Panc1 (cell line): ENCODE data around the gene MTM1. TPM values are rescaled to one million over a fixed set of nuclear protein-coding genes. Genes with fewer than 3 reads are reported as not detected.
A peak's percentile ranks its signal among the peaks of the same experiment; 100 is the strongest.

Source experiments
- ATAC-seq: fragments of 200-7000 bp; cut with Tn5 transposase; 2 replicates; pipeline ENCODE4 v1.9.1; 2020; ENCODE audit warnings: mild to moderate bottlenecking, moderate library complexity
- BruUV-seq: library from RNA; stranded (reverse); fragments of 400-500 nt; replicated peaks from 2 replicates; lab custom pipeline; 2021; lab: Mats Ljungman, UMichigan
- CTCF ChIA-PET: fragments of 300-600 bp; sonication (Branson Sonifier 250); formaldehyde crosslinking; loops from one replicate; lab custom pipeline; 2022; ENCODE audit warnings: antibody characterized with exemption; lab: Charles Lee
- POLR2A ChIA-PET: fragments of 300-600 bp; sonication (Branson Sonifier 250); formaldehyde crosslinking; loops from one replicate; lab custom pipeline; 2022; ENCODE audit warnings: antibody characterized with exemption; lab: Charles Lee
- DNase-seq: peaks from one replicate; pipeline ENCODE4 v3.0.0-alpha.2; 2010; ENCODE audit warnings: low read depth, low spot score
- H3K27ac ChIP-seq: 2 replicates; pipeline ENCODE4 v1.5.1; 2011; ENCODE audit warnings: mild to moderate bottlenecking, low read length, inconsistent platforms
- H3K27me3 ChIP-seq: fragments of 200-500 bp; sonication (Bioruptor generic); 2 replicates; pipeline ENCODE4 v1.6.0; 2014; ENCODE audit warnings: low read length, inconsistent platforms; ENCODE audit not compliant: control insufficient read depth, insufficient read depth
- H3K36me3 ChIP-seq: fragments of 200-500 bp; sonication (Bioruptor generic); 2 replicates; pipeline ENCODE4 v1.5.1; 2014; ENCODE audit warnings: inconsistent platforms, mild to moderate bottlenecking, low read length, moderate library complexity; ENCODE audit not compliant: control insufficient read depth, insufficient read depth
- H3K4me1 ChIP-seq: 2 replicates; pipeline ENCODE4 v1.5.1; 2011; ENCODE audit warnings: inconsistent platforms, mild to moderate bottlenecking, low read length, moderate library complexity; ENCODE audit not compliant: control insufficient read depth, insufficient read depth
- H3K4me3 ChIP-seq, 2 experiments: 2 replicates each; pipeline ENCODE4 v1.5.1; 2011 to 2012; ENCODE audit warnings: low read depth in 2 of 2, low read length in 2 of 2, mild to moderate bottlenecking in 2 of 2, inconsistent platforms in 1 of 2, moderate library complexity in 1 of 2
- H3K9me3 ChIP-seq: fragments of 200-500 bp; sonication (Bioruptor generic); 2 replicates; pipeline ENCODE4 v1.5.1; 2014; ENCODE audit warnings: low read depth, mild to moderate bottlenecking, inconsistent platforms, low read length, moderate library complexity; ENCODE audit not compliant: control insufficient read depth, insufficient read depth
- CTCF ChIP-seq: fragments of 450-650 bp; IDR thresholded peaks from 2 replicates; pipeline ENCODE4 v1.5.1; 2017; ENCODE audit warnings: mild to moderate bottlenecking
- POLR2AphosphoS5 ChIP-seq: IDR thresholded peaks from 2 replicates; pipeline ENCODE4 v1.6.1; 2012; ENCODE audit warnings: mild to moderate bottlenecking, low read depth, low read length, moderate library complexity
- REST ChIP-seq, 2 experiments: IDR thresholded peaks; 2 replicates each; pipeline ENCODE4 v1.6.1; 2011 to 2012; ENCODE audit warnings: low read depth in 2 of 2, control low read depth in 1 of 2, low read length in 1 of 2, mild to moderate bottlenecking in 1 of 2, moderate library complexity in 1 of 2; ENCODE audit not compliant: insufficient read depth in 1 of 2
- SIN3A ChIP-seq: IDR thresholded peaks from 2 replicates; pipeline ENCODE4 v1.6.1; 2012; ENCODE audit warnings: low read depth, mild to moderate bottlenecking, low read length, moderate library complexity, borderline replicate concordance; ENCODE audit not compliant: insufficient read depth
- TCF7L2 ChIP-seq: IDR thresholded peaks from 2 replicates; pipeline ENCODE4 v1.6.1; 2011; ENCODE audit warnings: mild to moderate bottlenecking, low read depth, low read length, inconsistent platforms
- in situ Hi-C: cut with HindIII; loops from 2 replicates; pipeline ENCODE4 v1.10.0; 2016; ENCODE audit warnings: low sequenced_read_pairs, low pct_unique_long_range_greater_than_20kb
- intact Hi-C: fragments of 100-400 bp; cut with micrococcal nuclease; formaldehyde crosslinking; loops from one replicate; pipeline ENCODE4 v1.10.0; 2022; ENCODE audit not compliant: unreplicated experiment
- total RNA-seq: library from RNA; stranded (reverse); gene quantifications from one replicate; pipeline ENCODE4 v1.2.1, GENCODE V29; 2021; ENCODE audit not compliant: unreplicated experiment

The MTM1 gene
- total RNA-seq, 1 experiment from 2014 or later, result 24.0 TPM

DNA sequence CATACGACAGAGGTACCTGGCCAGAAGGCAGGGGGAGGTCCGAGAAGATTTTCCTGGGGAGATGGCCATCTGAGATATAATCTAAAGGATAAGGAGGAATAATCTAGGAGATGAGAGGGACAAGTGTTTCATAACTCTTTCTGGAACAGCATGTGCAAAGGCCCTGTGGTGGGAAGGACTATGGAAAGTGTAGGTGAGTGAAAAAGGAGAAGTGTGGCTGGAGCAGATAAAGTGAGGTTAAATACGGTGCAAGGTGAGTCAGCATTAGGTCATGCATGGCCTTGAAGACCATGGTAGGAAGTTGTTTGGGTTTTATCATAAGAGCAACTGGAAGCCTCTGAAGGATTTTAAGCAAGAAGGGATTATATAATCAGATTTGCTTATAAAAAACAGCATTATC lies 34.6 kb upstream of the MTM1 start:
- H3K4me3 ChIP-seq, result no peak overlapping the region
- no TSS peak for BruUV-seq
- intact Hi-C loops, result no loop called here
- in situ Hi-C loops, result no loop called here
- TF ChIP-seq TCF7L2 (no peak), CTCF (no peak), POLR2AphosphoS5 (no peak), REST (IDR thresholded peaks at IDR 0.05; ENCODE audit: insufficient read depth in 1 of 2, low read depth in 2 of 2, low read length in 1 of 2) (no peak), SIN3A (no peak)
- ATAC-seq (no peak), DNase-seq (no peak)
- H3K27me3 ChIP-seq, result no peaks in the 10 kb centered on the region
- H3K36me3 ChIP-seq, result no peaks in the 10 kb centered on the region
- ChIA-PET CTCF (no interaction called here), POLR2A (no interaction called here)
- no peaks in the 10 kb centered on the region for H3K9me3 ChIP-seq
- no peak overlapping the region for H3K27ac ChIP-seq
- H3K4me1 ChIP-seq, result no peaks in the 10 kb centered on the region

DNA sequence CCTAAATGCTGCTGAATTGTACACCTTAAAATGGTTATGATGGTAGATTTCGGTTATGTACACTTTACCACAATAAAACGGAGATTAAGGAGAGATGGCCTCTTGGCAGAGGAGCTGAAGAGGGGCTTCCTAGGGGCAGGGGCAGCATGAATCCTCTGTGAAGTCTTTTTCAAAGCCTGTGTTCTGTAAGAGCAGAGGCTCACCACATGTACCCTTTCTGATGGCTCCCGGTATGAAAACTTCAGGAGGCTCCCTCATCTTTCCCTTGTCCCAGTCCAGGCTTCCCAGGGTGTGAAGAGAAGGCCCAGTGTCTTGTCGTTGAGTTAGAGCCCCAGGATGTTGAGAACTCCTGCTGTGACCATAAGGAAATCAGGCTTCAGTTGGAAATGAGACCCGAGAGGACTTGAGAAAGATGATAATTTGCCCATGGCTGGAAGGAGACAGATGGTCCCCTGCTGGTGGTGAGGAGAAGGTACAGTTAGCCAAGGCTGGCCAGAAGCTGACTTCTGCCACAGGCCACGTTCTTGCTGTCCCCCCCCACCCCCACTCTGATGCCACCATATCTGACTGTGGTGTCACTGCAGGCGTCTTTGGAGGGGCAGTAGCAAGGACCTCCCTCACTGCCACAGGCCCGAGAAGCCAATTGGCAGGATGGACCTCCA lies 31.8 kb upstream of the MTM1 start:
- POLR2A ChIA-PET, result no interaction called here
- no TSS peak for BruUV-seq
- Histone ChIP-seq H3K9me3 (no peaks in the 10 kb centered on the region), H3K4me1 (no peaks in the 10 kb centered on the region), H3K27me3 (no peaks in the 10 kb centered on the region), H3K4me3 (no peak overlapping the region), H3K27ac (no peak overlapping the region), H3K36me3 (no peaks in the 10 kb centered on the region)
- CTCF ChIA-PET, result no interaction called here
- DNase-seq, result no peak
- intact Hi-C loops, result no loop called here
- in situ Hi-C loops, result no loop called here
- ATAC-seq, result no peak; the same call in 1 of the 2 replicates
- peak; percentile 36 for TF ChIP-seq CTCF
- no peak for TF ChIP-seq POLR2AphosphoS5
